A673 (cell line): ENCODE data around the gene SMIM1.

ENCODE experiments used
- CTCF ChIP-seq: fragments of 300-800, 200-600 bp; sonication (generic); conservative IDR thresholded peaks from 2 replicates; pipeline ENCODE4 v1.5.1; 2017; ENCODE audit warnings: low read depth, mild to moderate bottlenecking, antibody characterized with exemption, low read length, moderate library complexity, mixed read lengths
- EZH2 ChIP-seq: fragments of 200-600 bp; sonication (generic); IDR thresholded peaks from 2 replicates; pipeline ENCODE4 v1.6.1; 2017; ENCODE audit warnings: borderline replicate concordance, low read depth, mild to moderate bottlenecking, mixed read lengths, antibody characterized with exemption, low read length; ENCODE audit not compliant: poor library complexity, severe bottlenecking

- TF ChIP-seq CTCF (no peak), EZH2 (no peak)
Measured at GRCh38 chr1:3725366-3725765, 47.2 kb upstream of the SMIM1 start.
